Stimulated activated CD8-positive, alpha-beta memory T cell treated with anti-CD3 and anti-CD28 coated beads, Interleukin-4, amount 100 ng/mL, for 48 hours (primary cell): ENCODE results near the gene NTF3.
"Not testable (repeated sequence)": the region's sequence is repeated elsewhere in the genome, so short reads cannot be mapped to it uniquely, and the experiment has no call there.

Experiments
- DNase-seq: peaks from one replicate; pipeline ENCODE4 v3.0.0-alpha.2; 2020

NTF3 gene

DNA sequence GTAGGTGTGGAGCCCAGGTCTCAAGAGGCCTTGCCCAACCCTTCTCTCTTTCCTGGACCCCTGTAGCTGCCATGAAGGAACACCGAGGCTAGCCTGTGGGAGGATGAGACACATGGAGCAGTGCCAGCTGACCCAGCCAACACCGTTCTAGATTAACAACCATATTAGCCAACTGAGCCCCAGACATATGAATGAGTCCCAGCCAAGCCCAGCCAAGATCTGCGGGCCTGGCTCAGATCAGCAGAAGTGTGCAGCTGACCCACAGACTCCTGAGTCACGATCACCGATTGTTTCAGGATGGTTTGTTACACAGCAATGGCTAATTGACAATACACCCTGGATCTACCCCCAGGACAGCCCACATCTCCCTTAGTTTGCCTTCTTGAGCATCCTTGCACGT is 82.1 kb downstream of the NTF3 start:
- no peak for DNase-seq

DNA sequence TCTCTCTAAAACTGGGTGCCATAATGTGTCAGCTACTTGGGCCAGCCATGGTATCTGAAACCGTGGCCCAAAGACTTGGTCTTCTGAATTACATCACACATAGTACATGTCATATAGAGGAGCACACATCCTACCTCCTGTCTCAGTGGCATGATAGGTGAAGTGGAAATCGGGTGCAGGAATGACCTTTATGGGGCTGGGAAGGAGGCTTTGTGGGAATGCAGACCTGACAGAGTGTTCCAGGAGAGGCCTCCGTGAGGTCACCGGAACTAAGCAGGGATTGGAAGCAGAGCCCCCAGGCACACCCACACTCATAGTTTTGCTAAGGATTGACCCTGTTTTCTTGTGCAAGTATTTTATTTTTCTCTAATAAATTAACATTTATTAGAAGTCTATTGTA is 82.6 kb downstream of the NTF3 start:
- no peak for DNase-seq

DNA sequence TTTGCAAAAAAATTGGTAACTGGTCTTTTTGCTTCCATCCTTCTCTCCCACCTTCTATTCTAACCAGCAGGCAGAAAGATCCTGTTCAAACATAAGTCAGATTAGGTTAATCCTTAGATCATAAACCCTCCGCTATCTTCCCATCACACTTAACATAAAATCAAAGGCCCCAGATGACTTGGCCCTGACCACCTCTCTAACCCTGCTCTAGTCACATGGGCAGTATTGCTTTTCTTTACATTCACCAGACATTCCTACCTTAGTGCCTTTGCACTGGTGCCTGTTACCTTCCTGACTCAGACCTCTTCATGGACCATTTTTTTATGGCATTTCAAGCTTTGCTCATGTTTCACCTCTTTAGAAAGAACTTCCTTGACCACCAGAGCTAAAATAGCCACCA is 83.5 kb downstream of the NTF3 start:
- DNase-seq: no peak

DNA sequence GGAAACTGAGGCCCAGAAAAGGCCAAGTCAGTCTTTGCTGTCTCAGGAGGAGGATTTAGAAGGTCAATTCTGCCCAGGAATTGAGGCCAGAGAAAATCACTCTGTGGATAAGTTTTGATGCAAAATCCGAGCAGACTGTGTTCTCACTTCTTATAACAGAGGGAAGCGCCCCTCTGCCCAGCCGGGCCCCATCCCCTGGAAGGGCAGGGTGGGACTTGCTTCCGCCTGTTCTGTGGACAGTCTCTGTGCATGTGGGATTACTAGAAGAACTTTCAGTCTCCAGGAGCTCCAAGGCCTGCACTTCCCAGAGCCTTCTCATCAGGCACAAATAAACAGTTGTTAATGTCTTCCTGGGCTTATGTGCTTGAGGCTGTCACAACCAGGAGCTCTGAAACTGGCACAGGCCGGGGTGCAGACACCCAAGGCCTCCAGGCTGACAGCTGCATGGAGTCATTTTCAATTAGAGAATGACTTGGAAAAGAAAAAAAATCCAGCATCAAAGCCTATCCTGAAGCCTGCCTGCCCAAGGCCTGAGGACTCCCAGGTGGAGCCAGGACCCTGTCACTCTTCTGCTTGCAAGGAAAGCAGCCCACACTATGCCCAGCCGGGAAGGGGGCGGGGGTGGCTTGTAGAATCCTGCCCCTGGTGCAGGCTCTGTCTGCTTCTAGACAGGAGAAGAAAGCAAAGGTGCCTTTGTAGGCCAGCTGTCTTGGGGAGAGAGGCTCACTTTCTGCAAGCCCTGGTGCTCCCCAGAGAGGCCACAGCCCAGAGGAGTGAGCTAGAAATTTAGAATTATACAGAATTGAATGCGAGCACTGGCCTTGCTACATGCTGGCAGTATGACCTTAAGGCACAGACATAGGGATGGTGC is 84.7 kb downstream of the NTF3 start:
- no peak for DNase-seq

DNA sequence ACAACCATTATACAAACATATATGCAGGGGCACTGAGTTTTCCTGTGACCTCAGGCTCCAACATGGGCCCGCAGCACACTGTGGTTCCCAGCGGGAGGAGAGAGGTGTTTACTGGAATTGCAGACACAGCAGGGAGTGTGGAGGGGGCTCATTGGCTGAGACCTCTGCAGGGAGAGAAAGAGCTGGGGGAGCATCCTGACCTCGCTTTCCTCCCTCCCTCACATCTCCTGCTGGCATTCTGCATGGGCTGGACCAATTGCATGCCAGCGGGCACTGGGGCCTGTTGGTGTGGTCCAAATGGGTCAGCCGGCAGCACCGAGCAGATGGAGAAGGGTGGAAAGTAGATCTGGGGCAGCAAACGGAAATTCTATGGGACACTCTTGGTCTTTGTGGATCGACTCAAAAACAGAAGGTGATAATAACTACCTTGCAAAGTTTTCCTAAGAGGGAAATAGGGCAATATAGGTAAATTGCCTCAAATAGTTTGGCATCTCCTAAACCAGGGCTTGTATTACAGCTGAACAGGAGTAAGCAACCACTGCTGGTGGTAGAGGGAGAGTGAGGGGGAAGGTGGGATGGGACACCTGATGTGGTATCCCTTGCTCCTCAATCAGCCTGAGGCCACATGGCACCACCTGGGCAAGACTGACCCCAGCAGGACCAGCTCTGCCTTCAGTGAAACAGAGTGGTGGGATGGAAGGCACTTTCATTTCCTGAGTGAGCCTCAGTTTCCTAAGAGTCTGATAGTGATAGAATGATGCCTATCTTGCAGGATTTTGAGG is 86.9 kb downstream of the NTF3 start:
- no peak for DNase-seq

DNA sequence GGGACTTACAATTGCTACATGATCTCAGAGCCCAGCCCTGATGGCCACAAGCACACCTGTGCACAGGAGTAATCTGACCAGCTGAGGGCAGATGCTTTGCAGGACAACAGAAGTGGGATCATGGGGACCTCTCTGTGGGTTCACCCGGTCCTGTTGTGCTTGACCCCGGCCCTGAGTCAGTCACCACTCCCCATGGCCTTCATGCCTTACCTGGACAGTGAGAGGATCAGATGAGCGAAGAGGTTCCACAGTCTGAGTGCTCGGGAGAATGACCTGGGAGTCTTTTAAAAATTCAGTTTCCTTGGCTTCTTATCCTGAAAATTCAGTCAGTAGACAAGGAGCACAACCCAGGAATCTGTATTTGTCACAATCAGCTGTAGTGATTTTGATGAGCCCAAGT is 88.1 kb downstream of the NTF3 start:
- no peak for DNase-seq

DNA sequence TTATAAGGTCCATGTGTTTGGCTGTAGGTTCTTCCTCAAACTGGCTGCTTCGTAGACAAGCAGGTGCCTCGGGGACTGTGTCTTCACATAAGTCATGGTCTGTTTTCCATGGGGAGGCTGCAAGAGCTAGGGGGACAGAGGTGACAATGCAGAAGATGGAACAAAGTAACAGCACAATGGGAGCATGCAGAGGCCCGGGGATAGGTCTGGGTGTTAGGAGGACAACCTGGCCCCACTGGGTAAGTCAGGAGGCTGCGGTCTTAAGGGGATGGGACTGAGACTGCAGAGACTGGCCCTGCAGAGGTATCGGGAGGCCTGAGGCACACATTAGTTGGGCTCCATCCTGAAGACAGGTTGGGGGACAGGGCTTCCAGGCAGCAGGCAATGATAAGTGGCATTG is 88.9 kb downstream of the NTF3 start:
- no peak for DNase-seq

DNA sequence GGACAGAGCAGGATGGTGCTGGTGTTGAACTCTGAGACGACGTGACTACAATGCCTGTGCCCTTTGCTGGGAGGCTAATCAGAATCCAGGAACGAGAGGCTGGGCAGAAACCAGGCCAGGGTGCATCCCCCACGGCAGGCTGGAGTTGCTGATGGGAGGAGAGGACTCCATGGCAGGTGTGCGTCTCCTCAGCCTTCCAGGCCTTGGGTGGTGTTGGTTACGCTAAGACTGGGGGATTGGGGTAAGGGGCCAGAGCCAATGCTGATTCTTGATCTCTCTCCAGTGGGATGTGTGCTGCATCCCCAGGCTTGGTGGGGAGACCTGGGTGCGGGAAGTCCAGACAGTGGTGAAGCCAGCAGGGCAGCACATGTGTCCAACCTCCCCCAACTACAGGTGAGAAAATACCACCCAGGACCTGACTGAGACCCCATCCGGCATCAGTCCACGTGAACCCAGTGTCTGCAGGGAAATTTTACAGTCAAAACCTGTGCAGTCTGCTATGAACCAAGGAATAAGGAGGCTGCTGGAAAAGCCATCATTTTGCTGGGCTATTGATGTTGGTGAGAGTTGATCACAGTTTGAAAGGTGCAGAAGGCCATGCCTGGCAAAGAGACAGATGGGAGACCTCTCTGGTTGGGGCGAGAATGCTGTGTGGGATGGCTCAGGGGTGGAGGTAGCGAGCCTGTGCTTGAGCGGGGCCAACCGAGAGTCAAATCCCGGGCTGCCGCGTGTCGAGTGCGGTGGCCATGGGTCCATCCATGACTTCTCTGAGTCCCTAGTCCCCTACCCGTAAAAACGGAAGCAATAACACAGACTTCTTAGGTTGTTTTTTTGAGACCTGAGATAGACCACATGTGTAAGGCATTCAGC is 89.8 kb downstream of the NTF3 start:
- DNase-seq: no peak

DNA sequence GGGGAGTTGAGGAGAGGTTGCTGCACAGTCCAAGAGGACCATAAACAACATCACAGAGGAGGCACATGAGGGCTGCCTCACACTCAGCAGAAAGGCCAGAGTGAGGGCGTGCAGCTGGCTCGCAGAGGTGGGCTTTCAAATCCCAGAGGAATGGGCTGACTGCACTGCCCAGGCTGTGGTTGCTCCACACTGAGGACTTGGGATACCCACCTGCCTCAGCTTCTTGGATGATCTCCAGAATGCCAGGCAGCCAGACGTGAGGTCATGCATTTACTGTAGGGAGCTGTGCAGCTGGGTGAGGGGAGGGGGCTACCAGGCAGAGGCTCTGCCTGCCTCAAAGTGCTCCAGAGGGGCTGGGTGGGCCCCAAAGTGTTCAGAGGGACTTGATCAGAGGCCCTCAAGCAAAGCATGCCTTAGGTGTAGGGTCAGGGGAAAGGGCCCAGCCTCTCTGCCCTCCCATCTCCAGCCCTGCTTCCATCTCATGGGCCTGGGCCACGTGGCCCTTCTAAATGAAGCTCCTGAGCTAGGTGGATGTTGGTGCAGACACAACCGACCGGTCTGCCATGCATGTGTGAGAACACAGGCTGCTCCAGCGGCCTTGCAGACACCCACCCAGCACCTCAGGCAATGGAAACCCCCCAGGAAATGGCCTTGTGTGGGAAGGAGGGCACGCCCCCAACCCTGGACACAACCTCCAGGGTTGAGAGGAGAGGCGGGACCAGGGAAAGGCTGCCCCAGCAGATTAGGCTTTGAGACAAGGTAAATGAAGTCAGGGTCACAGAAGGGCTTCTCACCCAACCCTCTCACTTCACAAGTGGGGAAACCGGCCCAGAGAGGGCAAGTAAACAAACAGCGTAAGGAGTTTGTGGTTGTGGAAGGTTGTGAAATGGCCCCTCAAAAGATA is 90.8 kb downstream of the NTF3 start:
- DNase-seq: no peak

DNA sequence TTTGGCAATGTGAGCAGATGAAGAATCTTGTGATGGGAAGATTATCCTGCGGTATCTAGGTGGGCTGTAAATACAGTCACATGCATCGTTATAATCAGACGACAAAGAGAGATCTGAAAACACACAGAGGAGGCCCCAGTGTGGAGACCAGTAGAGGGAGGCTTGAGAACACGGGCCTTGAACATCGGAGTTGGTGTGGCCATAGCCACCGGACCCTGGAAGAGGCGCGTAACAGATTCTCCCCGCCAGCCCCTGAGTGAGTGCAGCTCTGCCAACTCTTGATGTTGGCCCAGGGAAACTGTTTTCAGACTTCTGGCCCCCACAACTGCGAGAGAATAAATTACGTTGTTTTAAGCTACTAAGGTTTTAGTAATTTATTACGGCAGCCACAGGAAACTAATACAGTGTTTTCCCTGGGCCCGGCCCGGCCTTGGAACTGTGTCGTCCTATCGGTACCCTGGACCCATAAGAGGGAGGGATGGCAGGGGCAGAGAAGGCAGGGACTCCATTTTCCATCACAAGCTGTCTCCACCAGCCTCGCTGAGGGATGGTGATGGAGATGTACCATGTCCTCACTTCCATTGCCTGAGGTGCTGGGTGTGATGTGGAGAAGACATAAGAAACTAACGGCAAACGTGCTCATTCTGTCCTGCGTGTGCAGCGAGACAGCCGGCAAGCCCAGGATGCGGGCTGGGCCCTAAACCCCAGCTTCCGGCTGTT is 91.6 kb downstream of the NTF3 start:
- DNase-seq: no peak

DNA sequence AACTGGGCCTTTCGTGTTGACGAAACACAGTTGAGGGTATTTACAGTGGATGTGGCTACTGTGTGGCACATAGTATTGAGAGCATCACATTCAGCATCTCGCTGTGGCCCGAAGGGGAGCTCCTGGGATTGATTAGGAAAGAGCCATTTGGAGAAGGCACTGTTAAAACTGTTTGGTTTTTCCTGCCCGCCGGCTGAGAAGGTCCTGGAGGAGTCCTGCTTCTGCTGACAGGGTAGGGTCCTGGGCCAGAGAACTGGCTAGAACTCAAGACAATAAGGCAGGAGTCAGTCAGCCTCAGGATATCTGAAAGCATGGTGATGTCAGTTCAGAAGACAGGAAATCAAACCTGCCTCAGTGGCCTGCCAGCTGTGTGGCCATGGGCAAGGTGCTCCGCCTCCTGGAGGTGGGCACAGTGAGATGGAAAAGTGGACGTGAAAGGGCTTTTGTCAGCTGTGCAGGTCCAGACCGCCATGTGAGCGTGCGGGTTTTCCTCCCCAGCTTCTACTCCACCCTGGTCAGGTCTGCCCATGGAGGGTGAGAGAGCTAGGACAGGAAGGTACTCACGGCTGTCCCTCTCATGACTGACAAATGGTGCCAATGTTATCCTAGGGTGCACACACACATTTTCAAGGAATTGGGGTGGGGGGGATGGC is 92.3 kb downstream of the NTF3 start:
- no peak for DNase-seq

DNA sequence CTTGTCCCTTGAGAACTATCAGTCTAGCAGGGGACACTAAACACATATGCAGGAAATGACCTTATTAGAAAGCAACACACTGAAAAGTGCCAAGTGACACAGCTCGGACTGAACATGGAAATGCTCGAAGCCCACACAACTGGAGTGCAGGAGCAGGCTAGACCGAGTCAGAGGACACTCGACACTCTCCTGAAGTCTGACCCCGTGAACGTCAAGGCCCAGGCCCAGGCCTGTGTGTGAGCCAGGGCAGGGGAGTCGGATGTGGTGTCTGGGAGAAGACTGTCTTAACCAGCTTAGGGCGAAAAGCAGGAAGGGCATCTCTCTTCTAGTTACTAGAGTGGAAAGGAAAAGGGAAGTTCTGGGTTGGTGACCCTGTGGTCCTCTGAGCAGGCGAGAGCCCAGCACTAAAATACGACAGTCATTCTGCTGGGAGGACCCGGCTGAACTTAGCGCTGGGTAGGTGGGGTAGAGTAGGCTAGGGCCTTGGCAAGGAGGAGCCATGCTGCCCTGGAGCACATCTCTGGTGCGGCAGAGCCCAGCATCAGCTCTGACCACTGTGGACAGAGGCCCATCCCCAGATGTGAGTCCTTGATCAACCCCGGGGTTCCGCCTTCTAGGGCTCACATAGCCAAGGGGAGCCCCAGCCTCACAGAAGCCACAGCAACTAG is 93.0 kb downstream of the NTF3 start:
- DNase-seq: no peak

DNA sequence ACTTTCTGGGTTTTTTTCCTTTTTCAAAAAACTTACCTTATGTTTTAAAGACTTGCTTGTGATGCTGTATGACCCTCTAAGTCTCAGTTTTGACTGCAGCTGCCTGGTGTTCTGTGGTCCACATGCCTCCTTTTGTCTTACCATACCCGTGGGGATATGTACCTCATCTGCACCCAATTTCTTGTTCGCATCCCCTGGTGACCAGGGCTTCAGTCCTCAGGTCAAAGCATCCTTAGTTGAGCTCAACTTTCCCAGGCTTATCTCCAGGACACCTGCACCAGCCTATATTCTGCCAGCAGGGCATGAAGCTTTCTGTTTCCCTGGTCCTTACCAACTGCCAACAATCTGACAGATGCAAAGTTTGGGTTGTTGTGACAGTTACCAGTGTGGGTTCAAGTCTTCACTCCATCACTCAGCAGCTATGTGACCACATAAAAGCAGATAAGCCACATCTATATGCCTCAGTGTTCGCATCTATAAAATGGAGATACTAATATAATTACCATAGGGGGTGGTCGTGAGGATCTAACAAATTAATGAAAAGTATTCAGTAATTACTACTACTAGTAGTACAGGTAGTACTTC is 94.0 kb downstream of the NTF3 start:
- no peak for DNase-seq

DNA sequence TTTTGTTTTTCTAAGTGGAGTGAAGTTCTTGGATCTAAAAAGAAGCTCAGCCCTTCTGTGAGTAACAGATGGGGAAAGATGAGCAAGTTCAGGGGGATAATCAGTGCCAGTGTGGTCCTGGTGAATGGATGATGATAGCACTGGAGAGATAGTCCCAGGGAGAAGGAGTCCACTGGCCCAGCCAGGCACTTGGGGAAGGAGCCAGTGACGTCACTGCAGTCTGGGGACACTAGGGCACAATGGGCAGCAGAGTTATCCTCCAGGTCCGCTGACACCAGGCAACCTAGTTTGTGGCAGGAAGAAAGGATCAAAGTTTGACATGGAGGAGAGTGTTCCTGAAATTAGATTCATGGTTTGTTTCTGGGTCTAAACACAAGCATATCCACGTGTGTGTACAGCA is 101.5 kb downstream of the NTF3 start:
- DNase-seq: no peak

DNA sequence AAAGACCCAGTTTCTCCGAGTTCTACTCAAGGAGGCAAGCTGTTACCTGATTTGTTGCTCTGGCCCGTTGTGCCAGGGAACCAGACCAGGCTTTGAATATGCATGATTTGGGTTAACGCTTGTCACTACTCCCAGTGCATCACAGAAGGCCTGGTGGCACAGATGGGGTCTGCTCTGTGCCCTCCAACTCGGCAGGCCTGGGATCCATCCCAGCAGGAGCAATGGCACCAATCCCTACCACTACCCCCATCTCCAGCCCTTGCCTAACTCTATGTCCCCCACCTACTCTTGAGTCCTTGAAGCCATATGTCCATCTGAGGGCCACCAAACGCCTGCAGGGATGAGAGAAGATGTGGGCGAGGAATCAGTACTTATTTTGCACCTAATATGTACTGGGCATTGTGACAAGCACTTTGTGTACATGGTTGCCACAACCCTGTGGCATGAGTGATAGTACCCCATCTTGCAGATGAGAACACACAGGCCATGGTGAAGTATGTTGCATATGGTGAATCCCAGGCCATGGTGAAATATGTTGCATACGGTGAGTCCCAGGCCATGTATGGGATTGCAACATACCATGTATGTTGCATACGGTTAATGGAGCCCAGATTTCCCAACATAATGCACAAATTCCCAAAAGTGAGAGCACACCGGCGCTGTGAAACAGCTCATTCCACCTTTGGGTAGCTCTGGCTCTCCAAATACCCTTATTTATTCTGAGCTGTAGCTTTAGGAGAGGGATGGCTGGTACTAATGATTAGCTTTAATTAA is 102.7 kb downstream of the NTF3 start:
- DNase-seq: no peak

DNA sequence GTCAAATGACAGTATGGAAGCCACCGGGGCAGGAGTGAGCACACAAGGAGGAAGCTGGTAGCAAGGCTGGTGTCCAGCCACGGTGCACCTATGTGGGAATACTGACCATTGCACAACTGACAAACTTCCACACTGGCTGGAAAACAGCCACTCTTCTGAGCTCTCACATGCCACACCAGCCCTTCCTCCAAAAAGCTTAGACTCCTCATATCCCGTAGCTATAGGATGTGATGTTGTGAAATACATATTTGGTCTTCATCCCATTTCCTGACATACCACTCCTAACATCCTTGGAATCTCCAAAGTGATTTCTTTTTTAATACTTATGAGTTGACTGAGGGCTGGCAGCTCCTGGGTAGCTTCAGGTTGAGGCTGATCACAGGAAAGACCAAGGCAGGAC is 103.6 kb downstream of the NTF3 start:
- no peak for DNase-seq

DNA sequence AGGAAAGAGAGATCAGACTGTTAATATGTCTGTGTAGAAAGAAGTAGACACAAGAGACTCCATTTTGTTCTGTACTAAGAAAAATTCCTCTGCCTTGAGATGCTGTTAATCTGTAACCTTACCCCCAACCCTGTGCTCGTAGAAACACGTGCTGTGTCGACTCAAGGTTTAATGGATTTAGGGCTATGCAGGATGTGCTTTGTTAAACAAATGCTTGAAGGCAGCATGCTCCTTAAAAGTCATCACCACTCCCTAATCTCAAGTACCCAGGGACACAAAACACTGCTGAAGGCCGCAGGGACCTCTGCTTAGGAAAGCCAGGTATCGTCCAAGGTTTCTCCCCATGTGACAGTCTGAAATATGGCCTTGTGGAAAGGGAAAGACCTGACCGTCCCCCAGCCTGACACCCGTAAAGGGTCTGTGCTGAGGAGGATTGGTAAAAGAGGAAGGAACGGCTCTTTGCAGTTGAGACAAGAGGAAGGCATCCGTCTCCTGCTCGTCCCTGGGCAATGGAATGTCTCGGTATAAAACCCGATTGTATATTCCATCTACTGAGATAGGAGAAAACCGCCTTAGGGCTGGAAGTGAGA is 105.2 kb downstream of the NTF3 start:
- not testable (repeated sequence) for DNase-seq

DNA sequence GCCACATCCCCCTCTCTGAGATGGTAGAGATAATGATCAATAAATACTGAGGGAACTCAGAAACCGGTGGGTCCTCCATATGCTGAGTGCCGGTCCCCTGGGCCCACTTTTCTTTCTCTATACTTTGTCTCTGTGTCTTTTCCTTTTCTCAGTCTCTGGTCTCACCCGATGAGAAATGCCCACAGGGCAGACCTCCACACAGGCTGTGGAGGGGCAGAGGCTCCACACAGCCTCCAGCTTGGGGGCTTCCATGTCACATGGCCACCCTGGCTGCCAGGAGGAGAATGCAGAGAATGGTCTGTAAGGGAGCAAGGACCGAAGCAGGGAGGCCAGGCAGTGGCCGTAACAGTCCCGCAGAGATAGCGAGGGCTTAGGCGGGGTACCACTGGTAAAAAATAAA is 105.9 kb downstream of the NTF3 start:
- DNase-seq: no peak
